Measurements from ENCODE around the gene LMO3. TPM values are rescaled to one million over a fixed set of nuclear protein-coding genes. Genes with fewer than 3 reads are reported as not detected.

The LMO3 gene
- total and polyA plus RNA-seq, 2 of the 13 experiments (the other 11 are each of a cell fraction or from before 2014, with no cell fraction given), result not detected

DNA sequence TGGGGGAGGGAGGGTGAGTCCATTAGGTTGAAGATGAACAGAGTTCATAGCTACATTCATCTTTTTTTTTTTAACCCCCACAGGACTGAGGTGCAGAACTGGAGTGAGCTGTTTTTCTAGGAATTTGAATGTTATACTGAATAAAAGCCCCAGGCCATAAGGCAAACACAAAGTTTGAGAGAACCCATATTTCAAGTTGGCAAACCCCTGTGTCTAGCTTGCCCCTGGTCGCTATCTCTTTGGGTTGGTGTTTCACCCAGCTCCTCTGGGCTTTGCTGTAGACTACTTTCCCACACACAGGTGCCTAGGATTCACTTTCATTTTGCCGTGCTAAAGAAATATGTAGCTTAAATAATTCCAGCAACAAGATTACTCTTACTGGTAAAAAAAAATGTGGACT, 5.2 kb upstream of the LMO3 start:
- Histone ChIP-seq H3K27me3 (ENCODE audit: control insufficient read depth in 1 of 2, insufficient read depth in 2 of 2, low read length in 2 of 2) (peaks cover 0 to 13% of the 10 kb centered on the region in 2 experiments; a peak in 1 of 5 replicates), H3K27ac (ENCODE audit: extremely low read length, insufficient read depth, low read length) (no peak overlapping the region), H3K4me2 (ENCODE audit: low read depth, low read length) (peak overlapping the region; percentile 36; the same call in 1 of the 2 replicates), H3K9ac (ENCODE audit: insufficient read depth, low read depth, low read length) (no peak overlapping the region), H2AFZ (ENCODE audit: low read length) (no peak overlapping the region), H3K36me3 (replicated peaks in 1 of 2; ENCODE audit: control insufficient read depth in 1 of 2, insufficient read depth in 2 of 2, low read length in 2 of 2) (no peaks in the 10 kb centered on the region), H3K9me3 (ENCODE audit: low read length) (no peaks in the 10 kb centered on the region), H3K4me1 (ENCODE audit: insufficient read depth, low read length) (peaks cover 26% of the 10 kb centered on the region), H4K20me1 (ENCODE audit: insufficient read depth, low read length) (no peaks in the 10 kb centered on the region), H3K4me3 (replicated peaks in 1 of 3; ENCODE audit: insufficient read depth in 1 of 3, low read depth in 2 of 3, low read length in 3 of 3) (no peak overlapping the region), H3K79me2 (ENCODE audit: insufficient read depth, low read length) (no peaks in the 10 kb centered on the region)
- ATAC-seq, result peak; percentile 61; the same call in 2 of the 3 replicates
- intact Hi-C loops (cut with micrococcal nuclease; ENCODE audit: unreplicated experiment), result no loop called here
- in situ Hi-C loops (cut with HindIII; ENCODE audit: extremely low pct_ligation_motif_present, low pct_unique_long_range_greater_than_20kb), result no loop called here
- FAIRE-seq, result no peak
- ChIA-PET CTCF (ENCODE audit: low intra/inter-chr PET ratio, low total read pairs) (no interaction called here), POLR2A (no interaction called here)
- WGBS (ENCODE audit: low lambda C conversion rate), result 0% methylated on average over 2 of the region's 2 CpGs
- no TSS peak for BruUV-seq (replicated peaks)
- peak; percentile 34; the same call in 1 of the 2 replicates for TF ChIP-seq ZNF652 (CRISPR knock-in tag; IDR thresholded peaks at IDR 0.05; ENCODE audit: borderline replicate concordance, low read depth)
- TF ChIP-seq, protein P1, sequence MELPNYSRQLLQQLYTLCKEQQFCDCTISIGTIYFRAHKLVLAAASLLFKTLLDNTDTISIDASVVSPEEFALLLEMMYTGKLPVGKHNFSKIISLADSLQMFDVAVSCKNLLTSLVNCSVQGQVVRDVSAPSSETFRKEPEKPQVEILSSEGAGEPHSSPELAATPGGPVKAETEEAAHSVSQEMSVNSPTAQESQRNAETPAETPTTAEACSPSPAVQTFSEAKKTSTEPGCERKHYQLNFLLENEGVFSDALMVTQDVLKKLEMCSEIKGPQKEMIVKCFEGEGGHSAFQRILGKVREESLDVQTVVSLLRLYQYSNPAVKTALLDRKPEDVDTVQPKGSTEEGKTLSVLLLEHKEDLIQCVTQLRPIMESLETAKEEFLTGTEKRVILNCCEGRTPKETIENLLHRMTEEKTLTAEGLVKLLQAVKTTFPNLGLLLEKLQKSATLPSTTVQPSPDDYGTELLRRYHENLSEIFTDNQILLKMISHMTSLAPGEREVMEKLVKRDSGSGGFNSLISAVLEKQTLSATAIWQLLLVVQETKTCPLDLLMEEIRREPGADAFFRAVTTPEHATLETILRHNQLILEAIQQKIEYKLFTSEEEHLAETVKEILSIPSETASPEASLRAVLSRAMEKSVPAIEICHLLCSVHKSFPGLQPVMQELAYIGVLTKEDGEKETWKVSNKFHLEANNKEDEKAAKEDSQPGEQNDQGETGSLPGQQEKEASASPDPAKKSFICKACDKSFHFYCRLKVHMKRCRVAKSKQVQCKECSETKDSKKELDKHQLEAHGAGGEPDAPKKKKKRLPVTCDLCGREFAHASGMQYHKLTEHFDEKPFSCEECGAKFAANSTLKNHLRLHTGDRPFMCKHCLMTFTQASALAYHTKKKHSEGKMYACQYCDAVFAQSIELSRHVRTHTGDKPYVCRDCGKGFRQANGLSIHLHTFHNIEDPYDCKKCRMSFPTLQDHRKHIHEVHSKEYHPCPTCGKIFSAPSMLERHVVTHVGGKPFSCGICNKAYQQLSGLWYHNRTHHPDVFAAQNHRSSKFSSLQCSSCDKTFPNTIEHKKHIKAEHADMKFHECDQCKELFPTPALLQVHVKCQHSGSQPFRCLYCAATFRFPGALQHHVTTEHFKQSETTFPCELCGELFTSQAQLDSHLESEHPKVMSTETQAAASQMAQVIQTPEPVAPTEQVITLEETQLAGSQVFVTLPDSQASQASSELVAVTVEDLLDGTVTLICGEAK (IDR thresholded peaks at IDR 0.05), result no peak
- TF ChIP-seq, protein P1 (CRISPR knock-in tag; IDR thresholded peaks at IDR 0.05), result no peak
- TF ChIP-seq, protein P2, sequence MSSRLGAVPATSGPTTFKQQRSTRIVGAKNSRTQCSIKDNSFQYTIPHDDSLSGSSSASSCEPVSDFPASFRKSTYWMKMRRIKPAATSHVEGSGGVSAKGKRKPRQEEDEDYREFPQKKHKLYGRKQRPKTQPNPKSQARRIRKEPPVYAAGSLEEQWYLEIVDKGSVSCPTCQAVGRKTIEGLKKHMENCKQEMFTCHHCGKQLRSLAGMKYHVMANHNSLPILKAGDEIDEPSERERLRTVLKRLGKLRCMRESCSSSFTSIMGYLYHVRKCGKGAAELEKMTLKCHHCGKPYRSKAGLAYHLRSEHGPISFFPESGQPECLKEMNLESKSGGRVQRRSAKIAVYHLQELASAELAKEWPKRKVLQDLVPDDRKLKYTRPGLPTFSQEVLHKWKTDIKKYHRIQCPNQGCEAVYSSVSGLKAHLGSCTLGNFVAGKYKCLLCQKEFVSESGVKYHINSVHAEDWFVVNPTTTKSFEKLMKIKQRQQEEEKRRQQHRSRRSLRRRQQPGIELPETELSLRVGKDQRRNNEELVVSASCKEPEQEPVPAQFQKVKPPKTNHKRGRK (CRISPR knock-in tag; IDR thresholded peaks at IDR 0.05), result no peak
- DNase-seq (ENCODE audit: low spot score), result no peak

Data from HepG2 (cell line).